Omental fat pad (tissue), 4 donors: ENCODE data around the gene TRIM74. TPM values are rescaled to one million over a fixed set of nuclear protein-coding genes. Genes with fewer than 3 reads are reported as not detected.
"Not testable (repeated sequence)": the region's sequence is repeated elsewhere in the genome, so short reads cannot be mapped to it uniquely, and the experiment has no call there.

ENCODE experiments used
- ATAC-seq: fragments of 150-250 bp; one replicate; pipeline ENCODE4 v1.9.1; 2016; ENCODE audit warnings: mild to moderate bottlenecking, moderate library complexity; ENCODE audit not compliant: low FRiP score
- DNase-seq: peaks from one replicate; pipeline ENCODE4 v3.0.0-alpha.2; 2019; ENCODE audit warnings: low spot score
- total RNA-seq, 4 donors: library from RNA; depleted of rRNA; stranded (reverse); fragments of >200 nt; gene quantifications; one replicate each; pipeline ENCODE4 v1.1.0, GENCODE V29; 2016

Gene TRIM74
- total RNA-seq, 4 donors from 2014 or later = 2.4 TPM; not detected in 3

- not testable (repeated sequence) for DNase-seq, ATAC-seq
Observed at GRCh38 chr7:72960626-72961345, 8.5 kb downstream of the TRIM74 start.

DNA sequence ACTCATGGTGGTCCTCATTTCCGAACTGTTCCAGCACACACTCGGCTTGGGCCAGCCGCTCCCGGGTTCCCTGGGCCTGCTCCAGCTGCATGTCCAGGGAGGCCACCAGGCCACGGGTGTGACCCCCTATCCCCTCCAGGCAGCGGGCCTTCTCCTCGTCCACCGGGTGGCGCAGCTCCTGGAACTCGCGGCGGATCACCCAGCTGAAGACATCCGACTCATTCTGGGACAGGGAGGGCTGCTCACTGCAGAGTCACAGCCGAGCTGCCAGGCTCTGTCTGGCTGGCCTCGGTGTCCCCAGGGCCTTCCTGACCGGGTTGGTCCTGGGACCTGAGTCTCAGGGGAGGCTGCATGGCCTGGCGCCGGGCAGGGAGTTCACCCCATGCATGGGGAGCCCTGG is 9.2 kb downstream of the TRIM74 start:
- not testable (repeated sequence) for ATAC-seq, DNase-seq

- ATAC-seq = peak; percentile 92
- not testable (repeated sequence) for DNase-seq
Observed at GRCh38 chr7:72954563-72955198, 14.6 kb downstream of the TRIM74 start.

- not testable (repeated sequence) for DNase-seq
- peak; percentile 50 for ATAC-seq
Observed at GRCh38 chr7:72953901-72954562, 15.2 kb downstream of the TRIM74 start.

DNA sequence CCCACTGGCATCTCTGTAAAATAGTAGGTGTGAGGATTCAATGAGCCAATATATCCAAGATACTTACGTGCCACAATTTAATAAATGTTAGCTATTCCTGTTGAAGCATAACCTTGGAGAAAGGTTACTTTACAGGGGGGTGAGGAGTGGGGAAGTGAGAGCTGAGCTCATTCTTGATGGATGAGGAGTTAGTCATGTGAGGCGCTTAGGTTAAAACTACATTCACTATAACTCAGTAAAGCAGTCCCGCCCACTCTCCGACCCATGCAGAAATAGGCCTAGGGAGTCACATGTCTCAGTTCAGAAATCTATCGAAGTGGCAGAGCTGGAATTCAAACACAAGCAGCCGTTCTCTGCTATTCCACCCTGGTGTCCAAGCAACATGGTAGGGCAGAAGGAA is 18.8 kb downstream of the TRIM74 start:
- not testable (repeated sequence) for DNase-seq

GRCh38 chr7:72949686-72950085 is 19.6 kb downstream of the TRIM74 start:
- not testable (repeated sequence) for ATAC-seq, DNase-seq

More for the DNA sequence above, 18.8 kb downstream of the TRIM74 start:
- not testable (repeated sequence) for ATAC-seq

- not testable (repeated sequence) for ATAC-seq, DNase-seq
Observed at GRCh38 chr7:72949276-72949675, 20.0 kb downstream of the TRIM74 start.

DNA sequence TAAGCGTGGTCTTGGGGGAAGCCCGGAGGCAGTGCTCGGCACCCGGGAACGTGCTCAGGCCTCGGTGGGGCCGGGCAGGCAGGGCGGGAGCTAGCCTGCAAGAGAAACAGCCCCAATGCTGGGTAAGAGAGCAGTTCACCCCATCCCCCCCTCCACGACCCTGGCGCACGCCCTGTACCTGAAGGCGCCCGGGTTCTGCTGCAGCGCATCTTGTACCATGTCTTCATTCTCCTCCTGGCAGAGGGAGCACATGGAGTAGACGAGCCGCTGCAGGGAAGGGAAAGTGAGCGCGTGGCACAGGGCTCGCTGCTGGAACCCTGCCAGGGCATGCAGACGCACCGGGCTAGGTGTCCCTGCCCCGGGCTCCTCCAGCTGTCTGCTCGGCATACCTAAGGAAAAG is 20.6 kb downstream of the TRIM74 start:
- not testable (repeated sequence) for DNase-seq, ATAC-seq

DNA sequence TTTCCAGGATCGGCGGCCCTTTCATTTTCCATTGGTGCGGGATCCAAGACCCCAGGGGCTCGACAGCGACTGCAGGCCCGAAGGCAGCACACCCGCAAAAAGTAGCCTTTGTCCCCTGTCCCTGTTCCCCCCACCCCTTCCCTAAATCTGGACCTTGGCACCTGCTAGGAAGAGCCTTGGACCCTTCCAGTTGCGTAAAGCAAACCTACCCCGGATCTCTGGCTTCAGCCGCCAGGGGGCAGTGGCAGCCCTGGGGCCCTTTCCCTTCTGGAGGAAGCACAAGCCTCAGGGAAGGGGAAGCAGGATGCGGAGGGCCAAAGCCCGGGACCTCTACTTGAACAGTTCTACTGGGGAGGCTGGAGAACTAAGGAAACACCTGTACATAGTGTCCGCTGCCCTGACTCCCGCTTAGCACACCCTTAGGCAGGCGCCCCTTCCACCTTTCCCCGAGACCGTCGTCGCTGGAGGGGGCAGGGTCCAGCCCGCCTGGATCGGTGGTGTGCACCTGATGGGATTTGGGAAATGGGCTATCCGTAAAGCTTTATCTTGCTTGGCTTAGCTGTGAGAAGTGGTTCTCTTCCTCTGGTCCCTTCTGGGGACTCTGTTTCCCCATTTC is 23.0 kb downstream of the TRIM74 start:
- not testable (repeated sequence) for ATAC-seq, DNase-seq

DNA sequence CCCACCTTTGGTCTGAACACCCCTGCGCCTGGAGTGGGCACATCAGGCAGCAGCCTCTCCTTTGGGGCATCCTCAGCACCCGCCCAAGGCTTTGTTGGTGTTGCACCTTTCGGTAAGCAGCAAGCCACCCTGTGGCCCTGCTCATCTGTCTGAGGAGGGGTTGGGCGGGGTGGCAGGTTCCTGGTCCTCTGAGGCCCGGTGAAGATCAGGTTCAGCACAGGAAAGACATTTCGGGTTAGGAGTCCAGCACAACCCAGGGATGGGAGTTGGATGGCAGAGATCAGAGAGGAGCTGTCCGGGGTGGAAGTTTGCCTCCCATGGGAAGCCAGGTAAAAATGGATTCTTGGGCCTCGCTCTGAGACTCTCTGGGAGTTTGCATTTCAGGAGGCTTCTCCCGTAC is 23.7 kb downstream of the TRIM74 start:
- ATAC-seq = not testable (repeated sequence)

GRCh38 chr7:72944937-72945336 is 24.3 kb downstream of the TRIM74 start:
- ATAC-seq, DNase-seq: not testable (repeated sequence)

More for the DNA sequence above, 23.7 kb downstream of the TRIM74 start:
- not testable (repeated sequence) for DNase-seq

GRCh38 chr7:72942956-72943355 is 26.3 kb downstream of the TRIM74 start:
- DNase-seq, ATAC-seq: not testable (repeated sequence)

DNA sequence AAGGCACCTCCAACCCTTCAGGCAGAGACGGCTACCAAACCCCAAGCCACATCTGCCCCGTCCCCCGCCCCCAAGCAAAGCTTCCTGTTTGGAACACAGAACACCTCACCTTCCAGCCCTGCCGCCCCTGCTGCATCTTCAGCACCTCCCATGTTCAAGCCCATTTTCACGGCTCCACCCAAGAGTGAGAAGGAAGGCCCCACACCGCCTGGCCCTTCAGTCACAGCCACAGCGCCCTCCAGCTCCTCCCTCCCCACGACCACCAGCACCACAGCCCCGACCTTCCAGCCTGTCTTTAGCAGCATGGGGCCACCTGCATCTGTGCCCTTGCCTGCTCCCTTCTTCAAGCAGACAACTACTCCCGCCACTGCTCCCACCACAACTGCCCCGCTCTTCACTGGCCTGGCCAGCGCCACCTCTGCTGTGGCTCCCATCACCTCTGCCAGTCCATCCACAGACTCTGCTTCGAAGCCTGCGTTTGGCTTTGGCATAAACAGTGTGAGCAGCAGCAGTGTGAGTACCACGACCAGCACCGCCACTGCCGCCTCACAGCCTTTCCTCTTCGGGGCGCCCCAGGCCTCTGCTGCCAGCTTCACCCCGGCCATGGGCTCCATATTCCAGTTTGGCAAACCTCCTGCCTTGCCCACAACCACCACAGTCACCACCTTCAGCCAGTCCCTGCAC is 27.1 kb downstream of the TRIM74 start:
- ATAC-seq, DNase-seq: not testable (repeated sequence)

GRCh38 chr7:72928216-72928615 is 41.0 kb downstream of the TRIM74 start:
- not testable (repeated sequence) for ATAC-seq, DNase-seq

DNA sequence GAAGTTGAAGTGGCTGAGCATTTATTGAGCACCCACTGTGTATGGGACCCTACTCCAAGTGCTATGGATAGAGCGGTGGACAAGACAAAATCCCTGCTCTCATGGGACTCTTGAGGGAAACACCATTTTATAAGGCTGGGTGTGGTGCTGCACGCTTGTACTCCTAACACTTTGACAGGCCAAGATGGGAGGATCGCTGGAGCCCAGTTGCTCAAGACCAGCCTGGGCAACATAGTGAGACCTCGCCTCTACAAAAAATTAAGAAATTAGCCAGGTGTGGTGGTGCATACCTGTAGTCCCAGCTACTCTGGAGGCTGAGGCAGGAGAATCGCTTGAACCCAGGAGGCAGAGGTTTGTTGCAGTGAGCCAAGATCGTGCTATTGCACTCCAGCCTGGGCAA is 41.5 kb downstream of the TRIM74 start:
- not testable (repeated sequence) for DNase-seq, ATAC-seq
